Tibial nerve (tissue), 4 donors: Measurements from ENCODE around the gene KDM1B. TPM values are rescaled to one million over a fixed set of nuclear protein-coding genes. Genes with fewer than 3 reads are reported as not detected.
A peak's percentile ranks its signal among the peaks of the same experiment; 100 is the strongest.

Experiments
- DNase-seq, 2 donors: peaks; one replicate each; pipeline ENCODE4 v3.0.0-alpha.2; 2019; ENCODE audit warnings: low spot score in 2 of 2
- H3K27ac ChIP-seq, 4 donors: fragments of 200-600 bp; sonication (generic) in 3 of 4; one replicate each; pipeline ENCODE4 v1.5.1; 2017 to 2019; ENCODE audit warnings: mild to moderate bottlenecking in 1 of 4
- H3K27me3 ChIP-seq, 2 donors: fragments of 200-600 bp; sonication (generic) in 1 of 2; one replicate each; pipeline versions ENCODE4 v1.5.1 to v1.6.0; 2017 to 2019
- H3K36me3 ChIP-seq, 3 donors: fragments of 200-600 bp; sonication (generic); one replicate each; pipeline ENCODE4 v1.5.1; 2018 to 2019
- H3K4me1 ChIP-seq, 4 donors: fragments of 200-600 bp; sonication (generic) in 3 of 4; one replicate each; pipeline ENCODE4 v1.5.1; 2017 to 2019
- H3K4me3 ChIP-seq, 4 donors: fragments of 200-600 bp; sonication (generic) in 3 of 4; one replicate each; pipeline ENCODE4 v1.5.1; 2017 to 2019; ENCODE audit warnings: mild to moderate bottlenecking in 1 of 4, moderate library complexity in 1 of 4
- H3K9me3 ChIP-seq, 4 donors: fragments of 200-600 bp; sonication (generic) in 3 of 4; one replicate each; pipeline ENCODE4 v1.5.1; 2017 to 2019
- EP300 ChIP-seq, 2 donors: sonication (generic); formaldehyde crosslinking; IDR thresholded peaks; one replicate each; pipeline ENCODE4 v1.6.1; 2017; ENCODE audit warnings: antibody characterized with exemption in 2 of 2, mild to moderate bottlenecking in 1 of 2
- POLR2A ChIP-seq, 2 donors: fragments of 450-650 bp; IDR thresholded peaks; one replicate each; pipeline ENCODE4 v1.6.1; 2017; ENCODE audit warnings: antibody characterized with exemption in 2 of 2, mild to moderate bottlenecking in 2 of 2, moderate library complexity in 2 of 2
- WGBS, 2 donors: methylation state at CpG; one replicate each; pipeline ENCODE4 v1.1.5; 2018; 5-methylcytosine and 5-hydroxymethylcytosine counted together
- total RNA-seq, 4 donors: library from RNA; depleted of rRNA; stranded (reverse); fragments of >200 nt; gene quantifications; one replicate each; pipeline ENCODE4 v1.1.0, GENCODE V29; 2016
- TF ChIP-seq, protein P1 (sequence below), 5 experiments: fragments of 200-600 bp in 3 of 5; fragments of 450-650 bp in 2 of 5; sonication (generic) in 3 of 5; IDR thresholded peaks; one replicate each; pipeline ENCODE4 v1.5.1; 2016 to 2019; ENCODE audit warnings: antibody characterized with exemption in 5 of 5, mild to moderate bottlenecking in 3 of 5, moderate library complexity in 2 of 5

The KDM1B gene
- total RNA-seq, 4 donors from 2014 or later = 9.4 to 16.5 (median 15.2) TPM

DNA sequence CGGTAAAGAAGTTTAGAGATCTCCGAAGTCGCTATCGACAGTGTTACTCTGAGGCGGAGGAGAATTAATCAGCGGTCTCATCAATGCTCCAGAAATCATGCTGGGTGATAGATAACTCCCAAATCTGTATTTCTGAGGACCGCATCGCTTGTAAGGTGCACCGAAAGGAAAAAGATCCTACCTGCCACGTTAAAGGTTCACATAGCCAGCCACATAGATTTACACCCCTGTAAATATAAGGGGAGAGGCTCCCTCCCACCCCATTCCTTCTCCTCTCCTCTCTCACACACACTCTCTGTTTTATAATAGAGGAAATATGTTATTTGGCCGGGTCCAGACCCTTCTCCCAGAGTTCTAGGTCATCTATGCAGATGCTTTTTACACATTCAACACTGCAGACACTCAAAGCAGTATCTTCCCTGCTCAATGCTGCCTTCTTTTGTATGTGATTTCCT, 109.7 kb downstream of the KDM1B start:
- TF ChIP-seq POLR2A (IDR thresholded peaks at IDR 0.05) (no peak), EP300 (IDR thresholded peaks at IDR 0.05) (no peak)
- TF ChIP-seq, protein P1, sequence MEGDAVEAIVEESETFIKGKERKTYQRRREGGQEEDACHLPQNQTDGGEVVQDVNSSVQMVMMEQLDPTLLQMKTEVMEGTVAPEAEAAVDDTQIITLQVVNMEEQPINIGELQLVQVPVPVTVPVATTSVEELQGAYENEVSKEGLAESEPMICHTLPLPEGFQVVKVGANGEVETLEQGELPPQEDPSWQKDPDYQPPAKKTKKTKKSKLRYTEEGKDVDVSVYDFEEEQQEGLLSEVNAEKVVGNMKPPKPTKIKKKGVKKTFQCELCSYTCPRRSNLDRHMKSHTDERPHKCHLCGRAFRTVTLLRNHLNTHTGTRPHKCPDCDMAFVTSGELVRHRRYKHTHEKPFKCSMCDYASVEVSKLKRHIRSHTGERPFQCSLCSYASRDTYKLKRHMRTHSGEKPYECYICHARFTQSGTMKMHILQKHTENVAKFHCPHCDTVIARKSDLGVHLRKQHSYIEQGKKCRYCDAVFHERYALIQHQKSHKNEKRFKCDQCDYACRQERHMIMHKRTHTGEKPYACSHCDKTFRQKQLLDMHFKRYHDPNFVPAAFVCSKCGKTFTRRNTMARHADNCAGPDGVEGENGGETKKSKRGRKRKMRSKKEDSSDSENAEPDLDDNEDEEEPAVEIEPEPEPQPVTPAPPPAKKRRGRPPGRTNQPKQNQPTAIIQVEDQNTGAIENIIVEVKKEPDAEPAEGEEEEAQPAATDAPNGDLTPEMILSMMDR (IDR thresholded peaks at IDR 0.05) = peak in 1 of 5 experiments; percentile 5
- no peaks in the 10 kb centered on the region for H3K36me3 ChIP-seq
- peaks cover 0 to 37% (median 11%) of the 10 kb centered on the region in 4 donors for H3K4me1 ChIP-seq
- H3K27ac ChIP-seq = peak overlapping the region; percentile 98 to 99 (median 99)
- no peaks in the 10 kb centered on the region for H3K27me3 ChIP-seq
- H3K9me3 ChIP-seq = no peaks in the 10 kb centered on the region
- peak overlapping the region; percentile 33 to 89 (median 88) for H3K4me3 ChIP-seq
- no peak for DNase-seq
- WGBS, 2 donors = 7 to 8% methylated on average over 11 of the region's 11 CpGs

DNA sequence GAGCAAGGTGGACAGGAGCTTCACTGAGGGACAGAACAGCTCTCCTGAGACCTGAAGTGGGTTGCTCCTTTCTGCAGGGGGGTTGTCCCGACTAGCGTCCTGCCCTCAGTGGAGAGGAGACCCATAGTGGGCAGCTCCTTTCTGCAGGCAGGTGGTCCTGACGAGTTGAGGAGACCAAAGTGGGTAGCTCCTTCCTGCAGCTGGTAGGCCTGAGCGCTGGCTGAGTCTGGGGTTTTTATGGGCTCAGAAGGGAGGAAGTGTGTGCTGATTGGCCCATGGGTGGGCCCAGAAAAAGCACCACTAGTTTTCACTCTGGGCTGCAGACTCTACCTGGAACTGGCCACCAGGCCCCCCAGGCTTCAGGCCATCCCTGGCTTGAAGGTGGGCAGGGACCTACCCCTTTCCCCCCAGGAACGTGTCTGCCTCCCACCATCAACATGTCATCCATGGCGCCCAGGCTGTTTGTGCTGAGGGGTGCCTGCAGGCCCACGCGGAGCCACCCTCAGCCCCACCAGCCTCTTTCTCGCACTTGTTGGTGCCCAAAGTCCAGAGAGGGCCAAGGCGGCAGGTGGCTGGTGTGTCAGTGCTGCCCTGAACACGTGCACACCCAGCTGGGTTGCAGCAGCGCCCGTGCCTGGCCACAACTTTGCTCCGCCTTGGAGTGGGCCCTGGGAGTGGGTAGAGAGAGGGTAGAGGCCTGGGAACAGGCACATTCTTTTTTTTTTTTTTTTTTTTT, 110.7 kb downstream of the KDM1B start:
- H3K9me3 ChIP-seq = no peaks in the 10 kb centered on the region
- H3K27me3 ChIP-seq = no peaks in the 10 kb centered on the region
- H3K4me3 ChIP-seq = no peak overlapping the region
- H3K36me3 ChIP-seq = no peaks in the 10 kb centered on the region
- DNase-seq = no peak
- H3K27ac ChIP-seq = no peak overlapping the region
- no peak for TF ChIP-seq EP300 (IDR thresholded peaks at IDR 0.05)
- TF ChIP-seq POLR2A (IDR thresholded peaks at IDR 0.05) = no peak
- TF ChIP-seq, protein P1 (IDR thresholded peaks at IDR 0.05) = no peak
- H3K4me1 ChIP-seq = peaks cover 0 to 27% (median 5%) of the 10 kb centered on the region in 4 donors
- 96 to 98% methylated on average over 14 of the region's 14 CpGs for WGBS, 2 donors

DNA sequence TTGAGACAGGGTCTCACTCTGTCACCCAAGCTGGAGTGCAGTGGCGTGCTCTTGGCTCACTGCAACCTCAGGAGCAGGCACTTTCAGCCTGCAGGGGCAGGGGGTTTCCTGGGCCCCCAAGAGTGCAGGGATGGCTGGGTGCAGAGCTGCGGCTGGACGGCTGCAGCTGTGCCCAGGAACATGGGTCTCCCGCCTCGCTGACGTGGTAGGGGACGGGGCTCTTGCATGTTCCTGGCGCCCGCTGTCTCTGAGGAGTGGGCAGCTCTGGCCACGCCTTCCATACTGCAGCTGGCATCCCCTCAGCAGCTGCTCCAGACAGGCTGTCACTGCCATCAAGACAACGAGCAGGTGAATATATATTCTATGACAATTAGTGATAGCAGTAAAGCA, 111.3 kb downstream of the KDM1B start:
- Histone ChIP-seq H3K4me3 (no peak overlapping the region), H3K4me1 (peaks cover 0 to 22% (median 2%) of the 10 kb centered on the region in 4 donors), H3K27ac (no peak overlapping the region), H3K36me3 (no peaks in the 10 kb centered on the region), H3K9me3 (no peaks in the 10 kb centered on the region), H3K27me3 (no peaks in the 10 kb centered on the region)
- 81 to 96% methylated on average over 8 to 11 of the region's 11 CpGs for WGBS, 2 donors
- TF ChIP-seq EP300 (IDR thresholded peaks at IDR 0.05) = no peak
- TF ChIP-seq, protein P1 (IDR thresholded peaks at IDR 0.05) = no peak
- no peak for TF ChIP-seq POLR2A (IDR thresholded peaks at IDR 0.05)
- DNase-seq = no peak

DNA sequence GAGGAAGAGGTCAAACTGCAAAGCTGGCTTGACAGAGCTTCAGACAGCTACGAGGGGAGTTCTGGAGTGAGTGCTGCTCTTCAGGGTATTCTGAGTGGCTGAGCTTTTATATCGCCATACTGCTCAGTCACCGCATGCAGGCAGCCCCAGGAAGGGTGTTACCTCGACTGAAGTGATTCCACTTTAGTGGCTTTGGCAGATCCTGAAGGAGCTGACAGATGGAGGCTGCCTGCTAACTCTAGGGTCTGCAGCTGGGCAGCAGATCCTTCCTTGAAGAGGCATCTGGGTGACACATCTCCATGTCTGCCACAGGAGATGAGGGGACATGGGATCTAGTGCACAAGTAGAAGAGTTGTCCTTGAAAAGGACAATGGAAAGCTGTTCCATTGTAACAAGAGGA, 112.8 kb downstream of the KDM1B start:
- no peak for DNase-seq
- no peak overlapping the region for H3K27ac ChIP-seq
- 47 to 75% methylated on average over 4 of the region's 4 CpGs for WGBS, 2 donors
- H3K27me3 ChIP-seq = no peaks in the 10 kb centered on the region
- TF ChIP-seq POLR2A (IDR thresholded peaks at IDR 0.05) (no peak), EP300 (IDR thresholded peaks at IDR 0.05) (no peak)
- TF ChIP-seq, protein P1 (IDR thresholded peaks at IDR 0.05) = no peak
- H3K4me3 ChIP-seq = no peak overlapping the region
- peaks cover 0 to 6% (median 0%) of the 10 kb centered on the region in 4 donors for H3K4me1 ChIP-seq
- H3K36me3 ChIP-seq = no peaks in the 10 kb centered on the region
- H3K9me3 ChIP-seq = no peaks in the 10 kb centered on the region

DNA sequence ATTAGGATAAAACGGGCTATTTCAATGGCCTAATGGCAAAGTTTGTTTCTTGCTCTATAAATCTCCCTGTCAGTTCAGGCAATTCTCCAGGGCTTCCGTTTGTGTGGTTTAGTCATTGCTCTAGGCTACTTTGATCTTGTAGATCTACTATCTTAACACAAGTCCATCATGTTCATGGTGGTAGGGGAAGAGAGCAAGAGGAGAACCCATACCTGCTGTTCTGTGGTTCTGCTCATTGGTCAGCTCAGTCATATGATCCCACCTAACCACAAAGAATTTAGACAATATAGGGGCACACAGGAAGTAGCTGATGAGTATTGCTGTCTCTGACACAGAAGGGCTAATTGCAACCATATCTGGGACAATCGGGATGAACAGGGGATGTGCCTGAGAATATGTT, 114.0 kb downstream of the KDM1B start:
- TF ChIP-seq EP300 (IDR thresholded peaks at IDR 0.05) (no peak), POLR2A (IDR thresholded peaks at IDR 0.05) (no peak)
- TF ChIP-seq, protein P1 (IDR thresholded peaks at IDR 0.05) = no peak
- no peak overlapping the region for H3K27ac ChIP-seq
- H3K4me3 ChIP-seq = no peak overlapping the region
- H3K27me3 ChIP-seq = no peaks in the 10 kb centered on the region
- no peaks in the 10 kb centered on the region for H3K9me3 ChIP-seq
- no peaks in the 10 kb centered on the region for H3K36me3 ChIP-seq
- DNase-seq = no peak
- peaks cover 0 to 4% (median 0%) of the 10 kb centered on the region in 4 donors for H3K4me1 ChIP-seq
- 33 to 42% methylated on average over 3 of the region's 3 CpGs for WGBS, 2 donors
